ENCODE measurements around the gene NRXN3. TPM values are rescaled to one million over a fixed set of nuclear protein-coding genes. Genes with fewer than 3 reads are reported as not detected.

NRXN3 gene
- total RNA-seq, 1 donor from 2014 or later: 5.9 TPM

- no peaks in the 10 kb centered on the region for H3F3A ChIP-seq (ENCODE audit: low read depth)
- H3K9ac ChIP-seq: no peak overlapping the region
- Mint-ChIP-seq H3K4me3 (no peak overlapping the region), H3K9me3 (no peaks in the 10 kb centered on the region), H3K27me3 (ENCODE audit: insufficient read depth, low read depth) (no peaks in the 10 kb centered on the region), H3K4me1 (no peaks in the 10 kb centered on the region), H3K27ac (no peak overlapping the region), H3K36me3 (no peaks in the 10 kb centered on the region)
- no peaks in the 10 kb centered on the region for H3K9me3 ChIP-seq (ENCODE audit: low read depth)
- H3K4me2 ChIP-seq: no peak overlapping the region
- no peaks in the 10 kb centered on the region for H4K20me1 ChIP-seq (ENCODE audit: low read depth)
- no peak for DNase-seq (ENCODE audit: low spot score)
- H3K36me3 ChIP-seq: no peaks in the 10 kb centered on the region
- H3K27ac ChIP-seq: no peak overlapping the region
- H3K27me3 ChIP-seq: no peaks in the 10 kb centered on the region
- no peaks in the 10 kb centered on the region for H3K4me1 ChIP-seq
- TF ChIP-seq EZH2 (IDR thresholded peaks at IDR 0.05) (no peak), CTCF (IDR thresholded peaks at IDR 0.05) (no peak), EZH2phosphoT487 (IDR thresholded peaks at IDR 0.05) (no peak)
- H3K79me2 ChIP-seq (ENCODE audit: low read depth): no peaks in the 10 kb centered on the region
- H2AFZ ChIP-seq (replicated peaks): no peak overlapping the region
- no peak overlapping the region for H3K4me3 ChIP-seq
Measured at GRCh38 chr14:79424462-79424861, 1254.3 kb downstream of the NRXN3 start.

- Mint-ChIP-seq H3K27me3 (ENCODE audit: insufficient read depth, low read depth) (no peaks in the 10 kb centered on the region), H3K9me3 (no peaks in the 10 kb centered on the region), H3K36me3 (no peaks in the 10 kb centered on the region), H3K4me1 (no peaks in the 10 kb centered on the region), H3K4me3 (no peak overlapping the region), H3K27ac (no peak overlapping the region)
- Histone ChIP-seq H3K9me3 (ENCODE audit: low read depth) (no peaks in the 10 kb centered on the region), H3K4me2 (no peak overlapping the region), H3K27me3 (no peaks in the 10 kb centered on the region), H2AFZ (replicated peaks) (no peak overlapping the region), H3K27ac (no peak overlapping the region), H3F3A (ENCODE audit: low read depth) (no peaks in the 10 kb centered on the region), H3K4me1 (no peaks in the 10 kb centered on the region), H3K9ac (no peak overlapping the region), H3K36me3 (no peaks in the 10 kb centered on the region), H3K79me2 (ENCODE audit: low read depth) (no peaks in the 10 kb centered on the region), H4K20me1 (ENCODE audit: low read depth) (no peaks in the 10 kb centered on the region), H3K4me3 (no peak overlapping the region)
- no peak for DNase-seq (ENCODE audit: low spot score)
- no peak for TF ChIP-seq CTCF (IDR thresholded peaks at IDR 0.05)
- no peak for TF ChIP-seq EZH2phosphoT487 (IDR thresholded peaks at IDR 0.05)
- TF ChIP-seq EZH2 (IDR thresholded peaks at IDR 0.05): no peak
Measured at GRCh38 chr14:79426103-79426755, 1256.1 kb downstream of the NRXN3 start.

GRCh38 chr14:79432640-79433039, 1262.5 kb downstream of the NRXN3 start:
- Mint-ChIP-seq H3K36me3 (no peaks in the 10 kb centered on the region), H3K4me3 (no peak overlapping the region), H3K4me1 (peaks cover 2% of the 10 kb centered on the region), H3K27me3 (ENCODE audit: insufficient read depth, low read depth) (peaks cover 2% of the 10 kb centered on the region), H3K27ac (no peak overlapping the region), H3K9me3 (no peaks in the 10 kb centered on the region)
- H3K4me2 ChIP-seq: no peak overlapping the region
- H3K9me3 ChIP-seq (ENCODE audit: low read depth): no peaks in the 10 kb centered on the region
- DNase-seq (ENCODE audit: low spot score): no peak
- no peak overlapping the region for H3K9ac ChIP-seq
- no peaks in the 10 kb centered on the region for H3K79me2 ChIP-seq (ENCODE audit: low read depth)
- H3K4me1 ChIP-seq: peaks cover 9% of the 10 kb centered on the region
- no peaks in the 10 kb centered on the region for H3F3A ChIP-seq (ENCODE audit: low read depth)
- TF ChIP-seq EZH2phosphoT487 (IDR thresholded peaks at IDR 0.05) (no peak), CTCF (IDR thresholded peaks at IDR 0.05) (no peak), EZH2 (IDR thresholded peaks at IDR 0.05) (no peak)
- no peaks in the 10 kb centered on the region for H4K20me1 ChIP-seq (ENCODE audit: low read depth)
- no peaks in the 10 kb centered on the region for H3K27me3 ChIP-seq
- H3K4me3 ChIP-seq: no peak overlapping the region
- H3K27ac ChIP-seq: no peak overlapping the region
- no peaks in the 10 kb centered on the region for H3K36me3 ChIP-seq
- H2AFZ ChIP-seq (replicated peaks): no peak overlapping the region
